MCF 10A (cell line): ENCODE results near the gene ETV5. TPM values are rescaled to one million over a fixed set of nuclear protein-coding genes. Genes with fewer than 3 reads are reported as not detected.

Source experiments
- BruUV-seq: library from RNA; stranded (reverse); fragments of 400-500 nt; replicated peaks from 2 replicates; lab custom pipeline; 2021; lab: Mats Ljungman, UMichigan
- CTCF ChIA-PET: fragments of 300-600 bp; sonication (Branson Sonifier 250); formaldehyde crosslinking; extraction: SDS; loops from one replicate; lab custom pipeline; 2021; ENCODE audit warnings: antibody characterized with exemption, inconsistent platforms; lab: Yijun Ruan, JAX
- POLR2A ChIA-PET: fragments of 300-600, 350-650 bp; sonication (Branson Sonifier 250); formaldehyde crosslinking; extraction: SDS; loops from one replicate; lab custom pipeline; 2020; ENCODE audit warnings: antibody characterized with exemption, inconsistent platforms; lab: Yijun Ruan, JAX
- DNase-seq: peaks from one replicate; pipeline ENCODE4 v3.0.0-alpha.2; 2018; ENCODE audit not compliant: unreplicated experiment
- H3K27ac Mint-ChIP-seq: one replicate; pipeline ENCODE4 v1.8.0; 2022; ENCODE audit warnings: mild to moderate bottlenecking, low read depth, mixed read lengths; ENCODE audit not compliant: unreplicated experiment
- H3K27me3 Mint-ChIP-seq: one replicate; pipeline ENCODE4 v1.8.0; 2022; ENCODE audit warnings: mixed read lengths; ENCODE audit not compliant: insufficient read depth, unreplicated experiment
- H3K36me3 Mint-ChIP-seq: one replicate; pipeline ENCODE4 v1.8.0; 2022; ENCODE audit warnings: mild to moderate bottlenecking, moderate library complexity, mixed read lengths; ENCODE audit not compliant: insufficient read depth, unreplicated experiment
- H3K4me1 Mint-ChIP-seq: one replicate; pipeline ENCODE4 v1.8.0; 2022; ENCODE audit warnings: mixed read lengths; ENCODE audit not compliant: insufficient read depth, unreplicated experiment
- H3K4me3 Mint-ChIP-seq: one replicate; pipeline ENCODE4 v1.8.0; 2022; ENCODE audit warnings: mild to moderate bottlenecking, moderate library complexity, mixed read lengths; ENCODE audit not compliant: unreplicated experiment
- H3K9me3 Mint-ChIP-seq: one replicate; pipeline ENCODE4 v1.8.0; 2022; ENCODE audit warnings: mixed read lengths; ENCODE audit not compliant: unreplicated experiment
- CTCF ChIP-seq: fragments of 200-600 bp; IDR thresholded peaks from one replicate; pipeline ENCODE4 v1.8.0; 2022; ENCODE audit warnings: antibody characterized with exemption, mild to moderate bottlenecking; ENCODE audit not compliant: unreplicated experiment
- intact Hi-C: fragments of 100-400 bp; cut with micrococcal nuclease; formaldehyde crosslinking; loops from 2 replicates; pipeline ENCODE4 v1.14.1; 2022
- total RNA-seq: library from RNA; stranded (reverse); gene quantifications from 2 replicates; pipeline ENCODE4 v1.2.3, GENCODE V29; 2022

ETV5 gene
- total RNA-seq, 1 experiment from 2014 or later = 93.0 TPM

GRCh38 chr3:186004209-186004608, 104.7 kb downstream of the ETV5 start:
- Mint-ChIP-seq H3K4me3 (no peak overlapping the region), H3K27ac (no peak overlapping the region), H3K36me3 (no peaks in the 10 kb centered on the region), H3K9me3 (no peaks in the 10 kb centered on the region), H3K4me1 (no peaks in the 10 kb centered on the region), H3K27me3 (no peaks in the 10 kb centered on the region)
- DNase-seq = no peak
- ChIA-PET POLR2A (no interaction called here), CTCF (interaction anchor here (0.7 kb wide), 1 partner anchor 9 kb away, joined by 3 read pairs; no protein-coding TSS in a partner anchor)
- intact Hi-C loops = no loop called here
- TF ChIP-seq CTCF = no peak
- no TSS peak for BruUV-seq

GRCh38 chr3:186003610-186004009, 105.3 kb downstream of the ETV5 start:
- Mint-ChIP-seq H3K27me3 (no peaks in the 10 kb centered on the region), H3K9me3 (no peaks in the 10 kb centered on the region), H3K4me3 (no peak overlapping the region), H3K4me1 (no peaks in the 10 kb centered on the region), H3K36me3 (no peaks in the 10 kb centered on the region), H3K27ac (no peak overlapping the region)
- POLR2A ChIA-PET = no interaction called here
- no TSS peak for BruUV-seq
- intact Hi-C loops = no loop called here
- DNase-seq = no peak
- no peak for TF ChIP-seq CTCF
- CTCF ChIA-PET = no interaction called here

- BruUV-seq = no TSS peak
- no peaks in the 10 kb centered on the region for H3K4me1 Mint-ChIP-seq
- ChIA-PET CTCF (interaction anchor here (0.7 kb wide), 1 partner anchor 85 kb away, joined by 3 read pairs; no protein-coding TSS in a partner anchor), POLR2A (no interaction called here)
- H3K36me3 Mint-ChIP-seq = no peaks in the 10 kb centered on the region
- DNase-seq = peak; percentile 64
- no peaks in the 10 kb centered on the region for H3K27me3 Mint-ChIP-seq
- no peaks in the 10 kb centered on the region for H3K9me3 Mint-ChIP-seq
- no peak overlapping the region for H3K4me3 Mint-ChIP-seq
- intact Hi-C loops = no loop called here
- peak; percentile 20 for TF ChIP-seq CTCF
- no peak overlapping the region for H3K27ac Mint-ChIP-seq
These were observed 105.9 kb downstream of the ETV5 start for GRCh38 chr3:186002884-186003472.

GRCh38 chr3:186001842-186002241, 107.0 kb downstream of the ETV5 start:
- H3K9me3 Mint-ChIP-seq = no peaks in the 10 kb centered on the region
- intact Hi-C loops = no loop called here
- no peak overlapping the region for H3K4me3 Mint-ChIP-seq
- ChIA-PET POLR2A (no interaction called here), CTCF (no interaction called here)
- BruUV-seq = no TSS peak
- no peak overlapping the region for H3K27ac Mint-ChIP-seq
- TF ChIP-seq CTCF = no peak
- H3K4me1 Mint-ChIP-seq = no peaks in the 10 kb centered on the region
- DNase-seq = no peak
- H3K27me3 Mint-ChIP-seq = no peaks in the 10 kb centered on the region
- no peaks in the 10 kb centered on the region for H3K36me3 Mint-ChIP-seq
